Bronchial epithelial cell (primary cell): ENCODE measurements around the gene DVL1. TPM values are rescaled to one million over a fixed set of nuclear protein-coding genes. Genes with fewer than 3 reads are reported as not detected.

Experiments used
- DNase-seq: peaks from one replicate; pipeline ENCODE4 v3.0.0-alpha.2; 2010; ENCODE audit warnings: low read depth
- FAIRE-seq: peaks from 2 replicates; lab custom pipeline; 2011; peaks lifted over from hg19 to GRCh38; lab: Jason Lieb, UNC
- H3K27me3 ChIP-seq: 2 replicates; pipeline ENCODE4 v1.5.1; 2011; ENCODE audit warnings: low read length; ENCODE audit not compliant: control insufficient read depth, insufficient read depth
- H3K36me3 ChIP-seq: 2 replicates; pipeline ENCODE4 v1.5.1; 2011; ENCODE audit warnings: low read length; ENCODE audit not compliant: control insufficient read depth, insufficient read depth
- H3K4me3 ChIP-seq: 2 replicates; pipeline ENCODE4 v1.5.1; 2011; ENCODE audit warnings: mild to moderate bottlenecking, low read depth, low read length, control low read depth
- CTCF ChIP-seq: IDR thresholded peaks from 2 replicates; pipeline ENCODE4 v1.5.1; 2011; ENCODE audit warnings: mild to moderate bottlenecking, moderate library complexity, low read length, control low read depth, inconsistent platforms; ENCODE audit not compliant: insufficient read depth, severe bottlenecking
- total RNA-seq: library from RNA; depleted of rRNA; stranded (reverse); fragments of >200 nt; gene quantifications from 2 replicates; pipeline ENCODE4 v1.2.1, GENCODE V29; 2014

Gene DVL1
- total RNA-seq, 1 donor from 2014 or later: 233 TPM

GRCh38 chr1:1345860-1346500, 3.2 kb downstream of the DVL1 start:
- H3K4me3 ChIP-seq: no peak overlapping the region
- DNase-seq (no peak), FAIRE-seq (no peak)

GRCh38 chr1:1345384-1345783, 3.8 kb downstream of the DVL1 start:
- Histone ChIP-seq H3K36me3 (peaks cover 13% of the 10 kb centered on the region), H3K4me3 (peak overlapping the region; percentile 23), H3K27me3 (no peaks in the 10 kb centered on the region)
- FAIRE-seq (no peak), DNase-seq (no peak)
- no peak for TF ChIP-seq CTCF

More at GRCh38 chr1:1345860-1346500, 3.2 kb downstream of the DVL1 start:
- Histone ChIP-seq H3K36me3 (peaks cover 10% of the 10 kb centered on the region), H3K27me3 (no peaks in the 10 kb centered on the region)
- TF ChIP-seq CTCF: no peak

GRCh38 chr1:1344655-1345361, 4.4 kb downstream of the DVL1 start:
- FAIRE-seq (peak; percentile 84), DNase-seq (peak; percentile 94)
- TF ChIP-seq CTCF: peak; percentile 46
- Histone ChIP-seq H3K36me3 (peaks cover 13% of the 10 kb centered on the region), H3K27me3 (no peaks in the 10 kb centered on the region), H3K4me3 (peak overlapping the region; percentile 23)

GRCh38 chr1:1343811-1344421, 5.3 kb downstream of the DVL1 start:
- DNase-seq (no peak), FAIRE-seq (no peak)
- H3K4me3 ChIP-seq: peak overlapping the region; percentile 19
- H3K36me3 ChIP-seq: peaks cover 18% of the 10 kb centered on the region
- no peak for TF ChIP-seq CTCF
- H3K27me3 ChIP-seq: no peaks in the 10 kb centered on the region

GRCh38 chr1:1342584-1343115, 6.6 kb downstream of the DVL1 start:
- DNase-seq (no peak), FAIRE-seq (no peak)
- Histone ChIP-seq H3K27me3 (no peaks in the 10 kb centered on the region), H3K36me3 (peaks cover 25% of the 10 kb centered on the region), H3K4me3 (no peak overlapping the region)
- TF ChIP-seq CTCF: no peak
